Endodermal cell (in vitro differentiated cells): ENCODE data around the gene ORAI2. TPM values are rescaled to one million over a fixed set of nuclear protein-coding genes. Genes with fewer than 3 reads are reported as not detected.

Source experiments
- DNase-seq: peaks from one replicate; pipeline ENCODE4 v3.0.0-alpha.2; 2017
- H3K27ac ChIP-seq: 2 replicates; pipeline ENCODE4 v1.5.1; 2013; ENCODE audit warnings: mild to moderate bottlenecking, low read depth, low read length, moderate library complexity
- H3K27me3 ChIP-seq: 2 replicates; pipeline ENCODE4 v1.6.1; 2013; ENCODE audit warnings: mild to moderate bottlenecking, low read length, moderate library complexity; ENCODE audit not compliant: insufficient read depth, control insufficient read depth, poor library complexity, severe bottlenecking
- H3K36me3 ChIP-seq: 2 replicates; pipeline ENCODE4 v1.7.0; 2013; ENCODE audit warnings: mild to moderate bottlenecking, low read length, moderate library complexity; ENCODE audit not compliant: control insufficient read depth, insufficient read depth
- H3K4me1 ChIP-seq: one replicate; pipeline ENCODE4 v1.7.0; 2013; ENCODE audit warnings: low read length; ENCODE audit not compliant: control insufficient read depth, insufficient read depth
- H3K4me3 ChIP-seq: 2 replicates; pipeline ENCODE4 v1.5.1; 2013; ENCODE audit warnings: mild to moderate bottlenecking, low read length, moderate library complexity
- H3K9ac ChIP-seq: 2 replicates; pipeline ENCODE4 v1.6.1; 2013; ENCODE audit warnings: mild to moderate bottlenecking, low read length, moderate library complexity; ENCODE audit not compliant: poor library complexity, severe bottlenecking; ENCODE audit errors: extremely low read depth
- H3K9me3 ChIP-seq: 2 replicates; pipeline ENCODE4 v1.6.1; 2013; ENCODE audit warnings: mild to moderate bottlenecking, low read length, moderate library complexity; ENCODE audit not compliant: control insufficient read depth
- H3K27ac Mint-ChIP-seq: 2 replicates; pipeline ENCODE4 v1.8.0; 2020; ENCODE audit warnings: mixed read lengths
- H3K27me3 Mint-ChIP-seq: 2 replicates; pipeline ENCODE4 v1.8.0; 2021; ENCODE audit warnings: mild to moderate bottlenecking, mixed read lengths; ENCODE audit not compliant: insufficient read depth
- H3K36me3 Mint-ChIP-seq: 2 replicates; pipeline ENCODE4 v1.8.0; 2020; ENCODE audit warnings: low read depth, mixed read lengths
- H3K4me1 Mint-ChIP-seq: 2 replicates; pipeline ENCODE4 v1.8.0; 2020; ENCODE audit warnings: mixed read lengths
- H3K4me3 Mint-ChIP-seq: 2 replicates; pipeline ENCODE4 v1.8.0; 2020; ENCODE audit warnings: mild to moderate bottlenecking, moderate library complexity, mixed read lengths
- H3K9me3 Mint-ChIP-seq: 2 replicates; pipeline ENCODE4 v1.8.0; 2020; ENCODE audit warnings: mild to moderate bottlenecking, mixed read lengths
- CTCF ChIP-seq: fragments of 200-600 bp; sonication (generic); conservative IDR thresholded peaks from 2 replicates; pipeline ENCODE4 v1.5.0; 2021; ENCODE audit warnings: antibody characterized with exemption, mild to moderate bottlenecking
- WGBS, 2 experiments: methylation state at CpG; one replicate each; pipeline versions ENCODE4 v1.1.5 to v1.1.7; 2013; ENCODE audit warnings: missing lambda C conversion rate in 2 of 2, mixed read lengths in 1 of 2; ENCODE audit not compliant: insufficient coverage in 1 of 2, insufficient read length in 1 of 2; 5-methylcytosine and 5-hydroxymethylcytosine counted together
- total RNA-seq, 2 donors: library from RNA; stranded (reverse); fragmentation: NEBNext Ultra II Directional in 1 of 2; extraction: Animal tissue kit (Norgen Biotek cat#: 25700) in 1 of 2; gene quantifications; 2 replicates in 1 of 2; 3 replicates in 1 of 2; pipeline ENCODE4 v1.2.1, GENCODE V29; 2021

ORAI2 gene
- total RNA-seq, 2 donors from 2014 or later: 24.3 to 26.1 TPM

DNA sequence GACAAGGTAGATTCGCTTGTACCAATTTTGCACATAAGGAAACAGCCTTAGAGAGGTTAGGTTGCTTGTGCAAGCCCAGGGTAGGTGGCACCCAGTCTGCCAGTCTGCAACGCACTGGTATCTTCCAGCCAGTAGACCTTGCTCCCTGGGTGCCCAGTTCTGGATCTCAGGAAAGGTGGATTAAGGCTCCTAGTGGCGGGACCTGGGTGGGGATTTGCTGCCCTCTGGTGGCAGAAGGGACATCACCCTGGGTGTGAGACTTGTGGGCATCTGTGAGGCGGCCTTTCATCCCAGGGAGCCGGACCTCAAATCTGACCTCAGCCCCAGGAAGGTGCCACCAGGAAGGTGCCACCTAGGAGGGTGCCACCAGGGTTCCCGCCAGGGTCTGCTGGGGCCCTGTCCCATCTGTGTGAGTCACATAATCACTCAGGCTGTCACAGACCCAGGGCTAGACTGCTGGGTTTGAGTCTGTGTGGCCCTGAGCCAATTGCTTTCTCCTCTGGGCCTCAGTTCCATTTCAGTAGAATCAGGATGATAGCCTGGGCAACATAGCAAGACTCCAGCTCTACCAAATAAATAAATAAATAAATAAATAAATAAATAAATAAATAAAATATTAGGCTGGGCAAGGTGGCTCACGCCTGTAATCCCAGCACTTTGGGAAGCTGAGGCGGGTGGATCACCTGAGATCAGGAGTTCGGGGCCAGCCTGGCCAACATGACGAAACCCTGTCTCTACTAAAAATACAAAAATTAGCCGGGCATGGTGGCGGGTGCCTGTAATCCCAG lies 42.5 kb upstream of the ORAI2 start:
- peaks cover 30% of the 10 kb centered on the region for H3K36me3 ChIP-seq
- H3K4me1 ChIP-seq: no peaks in the 10 kb centered on the region
- peak; percentile 96 for DNase-seq
- Mint-ChIP-seq H3K27ac (no peak overlapping the region), H3K4me3 (no peak overlapping the region), H3K36me3 (peaks cover 31% of the 10 kb centered on the region), H3K4me1 (no peaks in the 10 kb centered on the region), H3K27me3 (no peaks in the 10 kb centered on the region), H3K9me3 (no peaks in the 10 kb centered on the region)
- no peaks in the 10 kb centered on the region for H3K27me3 ChIP-seq
- H3K9ac ChIP-seq: no peak overlapping the region
- 62 to 77% methylated on average over 5 to 10 of the region's 12 CpGs for WGBS, 2 experiments
- H3K9me3 ChIP-seq: no peaks in the 10 kb centered on the region
- TF ChIP-seq CTCF: peak; percentile 94
- no peak overlapping the region for H3K4me3 ChIP-seq
- no peak overlapping the region for H3K27ac ChIP-seq

GRCh38 chr7:102392330-102392729 lies 41.0 kb upstream of the ORAI2 start:
- H3K27ac ChIP-seq: no peak overlapping the region
- Mint-ChIP-seq H3K36me3 (peaks cover 22% of the 10 kb centered on the region), H3K9me3 (no peaks in the 10 kb centered on the region), H3K27me3 (no peaks in the 10 kb centered on the region), H3K27ac (no peak overlapping the region), H3K4me3 (no peak overlapping the region), H3K4me1 (peaks cover 5% of the 10 kb centered on the region)
- no peak for TF ChIP-seq CTCF
- H3K9ac ChIP-seq: no peak overlapping the region
- no peaks in the 10 kb centered on the region for H3K4me1 ChIP-seq
- peaks cover 20% of the 10 kb centered on the region for H3K36me3 ChIP-seq
- 84 to 100% methylated on average over 1 of the region's 1 CpG for WGBS, 2 experiments
- no peaks in the 10 kb centered on the region for H3K9me3 ChIP-seq
- DNase-seq: no peak
- no peak overlapping the region for H3K4me3 ChIP-seq
- no peaks in the 10 kb centered on the region for H3K27me3 ChIP-seq

DNA sequence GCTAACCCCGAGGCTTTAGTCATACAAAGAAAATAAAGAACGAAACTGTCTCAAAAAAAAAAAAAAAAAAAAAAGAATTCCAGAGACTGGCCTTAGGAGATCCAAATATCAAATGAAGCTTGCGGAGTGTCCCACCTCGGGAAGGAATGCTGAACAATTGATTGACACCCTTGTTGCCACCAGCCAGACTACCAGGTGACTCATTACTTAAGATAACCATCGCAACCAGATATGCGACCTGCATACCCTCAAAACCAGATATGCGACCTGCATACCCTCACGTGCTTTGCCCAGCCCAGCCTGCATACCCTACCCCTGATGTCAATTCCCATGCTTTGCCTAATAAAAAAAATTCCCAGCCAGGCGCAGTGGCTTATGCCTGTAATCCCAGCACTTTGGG lies 39.9 kb upstream of the ORAI2 start:
- H3K4me3 ChIP-seq: no peak overlapping the region
- Mint-ChIP-seq H3K9me3 (no peaks in the 10 kb centered on the region), H3K27me3 (no peaks in the 10 kb centered on the region), H3K4me3 (no peak overlapping the region), H3K4me1 (peaks cover 7% of the 10 kb centered on the region), H3K36me3 (peaks cover 25% of the 10 kb centered on the region), H3K27ac (no peak overlapping the region)
- H3K9ac ChIP-seq: no peak overlapping the region
- H3K9me3 ChIP-seq: no peaks in the 10 kb centered on the region
- peaks cover 26% of the 10 kb centered on the region for H3K36me3 ChIP-seq
- no peak for TF ChIP-seq CTCF
- 91 to 94% methylated on average over 8 to 9 of the region's 9 CpGs for WGBS, 2 experiments
- no peaks in the 10 kb centered on the region for H3K4me1 ChIP-seq
- H3K27ac ChIP-seq: no peak overlapping the region
- no peak for DNase-seq
- no peaks in the 10 kb centered on the region for H3K27me3 ChIP-seq
